ENCODE measurements around the gene SORCS2. TPM values are rescaled to one million over a fixed set of nuclear protein-coding genes. Genes with fewer than 3 reads are reported as not detected.

SORCS2 gene
- total and polyA plus RNA-seq, 2 of the 13 experiments (the other 11 are each of a cell fraction or from before 2014, with no cell fraction given): 0.82 to 1.0 TPM

- POLR2A ChIA-PET: no interaction called here
- 0 out of 2 replicates have a peak, but pooled peaks cover 4% of the 10 kb centered on the region for H3K4me1 ChIP-seq (ENCODE audit: insufficient read depth, low read length)
- no peaks in the 10 kb centered on the region for H3K79me2 ChIP-seq (ENCODE audit: insufficient read depth, low read length)
- no peak overlapping the region for H3K4me2 ChIP-seq (ENCODE audit: low read depth, low read length)
- ATAC-seq (no peak), FAIRE-seq (no peak), DNase-seq (ENCODE audit: low spot score) (no peak)
- no peaks in the 10 kb centered on the region for H4K20me1 ChIP-seq (ENCODE audit: insufficient read depth, low read length)
- H3K36me3 ChIP-seq (replicated peaks in 1 of 2; ENCODE audit: control insufficient read depth in 1 of 2, insufficient read depth in 2 of 2, low read length in 2 of 2): no peaks in the 10 kb centered on the region
- no peaks in the 10 kb centered on the region for H3K27me3 ChIP-seq (ENCODE audit: control insufficient read depth in 1 of 2, insufficient read depth in 2 of 2, low read length in 2 of 2)
- no peaks in the 10 kb centered on the region for H3K9me3 ChIP-seq (ENCODE audit: low read length)
- H3K4me3 ChIP-seq (replicated peaks in 1 of 3; ENCODE audit: insufficient read depth in 1 of 3, low read depth in 2 of 3, low read length in 3 of 3): no peak overlapping the region
- no peak overlapping the region for H3K9ac ChIP-seq (ENCODE audit: insufficient read depth, low read depth, low read length)
- intact Hi-C loops (cut with micrococcal nuclease; ENCODE audit: unreplicated experiment): no loop called here
- 83% methylated on average over 21 of the region's 24 CpGs for WGBS (ENCODE audit: low lambda C conversion rate)
- TF ChIP-seq ZFY (CRISPR knock-in tag; IDR thresholded peaks at IDR 0.05) (no peak), ZNF256 (CRISPR knock-in tag; conservative IDR thresholded peaks at IDR 0.05) (no peak), CENPT (CRISPR knock-in tag; IDR thresholded peaks at IDR 0.05; ENCODE audit: low read depth) (no peak), THAP11 (CRISPR knock-in tag; IDR thresholded peaks at IDR 0.05) (no peak), ZNF570 (CRISPR knock-in tag; IDR thresholded peaks at IDR 0.05; ENCODE audit: borderline replicate concordance) (no peak), ZFYVE20 (CRISPR knock-in tag; IDR thresholded peaks at IDR 0.05; ENCODE audit: borderline replicate concordance, low read depth) (no peak), HDAC1 (CRISPR knock-in tag; IDR thresholded peaks at IDR 0.05) (no peak), HOXD1 (CRISPR knock-in tag; IDR thresholded peaks at IDR 0.05) (no peak)
- H3K27ac ChIP-seq (ENCODE audit: extremely low read length, insufficient read depth, low read length): no peak overlapping the region
- CTCF ChIA-PET (ENCODE audit: low intra/inter-chr PET ratio, low total read pairs): no interaction called here
- in situ Hi-C loops (cut with HindIII; ENCODE audit: extremely low pct_ligation_motif_present, low pct_unique_long_range_greater_than_20kb): no loop called here
- BruUV-seq (replicated peaks): no TSS peak
- H2AFZ ChIP-seq (ENCODE audit: low read length): no peak overlapping the region
These were observed 525.7 kb downstream of the SORCS2 start for GRCh38 chr4:7717946-7718490.
